ENCODE measurements around the gene ZNF674. TPM values are rescaled to one million over a fixed set of nuclear protein-coding genes. Genes with fewer than 3 reads are reported as not detected.

Gene ZNF674
- total RNA-seq, 1 donor from 2014 or later = 5.7 TPM

GRCh38 chrX:46577221-46578005, 32.2 kb upstream of the ZNF674 start:
- no peak overlapping the region for H3K27ac Mint-ChIP-seq
- no peak for DNase-seq (ENCODE audit: low spot score in 2 of 2, unreplicated experiment in 2 of 2)
- no peak for TF ChIP-seq CTCF (IDR thresholded peaks at IDR 0.05; ENCODE audit: unreplicated experiment)
- H3K4me1 Mint-ChIP-seq = peaks cover 10% of the 10 kb centered on the region
- peaks cover 35% of the 10 kb centered on the region for H3K27me3 Mint-ChIP-seq (ENCODE audit: low read depth)
- no peak overlapping the region for H3K4me3 Mint-ChIP-seq
- H3K9me3 Mint-ChIP-seq = peaks cover 12% of the 10 kb centered on the region
- peaks cover 2% of the 10 kb centered on the region for H3K36me3 Mint-ChIP-seq

- Mint-ChIP-seq H3K4me1 (peaks cover 6% of the 10 kb centered on the region), H3K27ac (no peak overlapping the region), H3K36me3 (no peaks in the 10 kb centered on the region), H3K27me3 (ENCODE audit: low read depth) (peaks cover 44% of the 10 kb centered on the region), H3K9me3 (peaks cover 8% of the 10 kb centered on the region), H3K4me3 (no peak overlapping the region)
- TF ChIP-seq CTCF (IDR thresholded peaks at IDR 0.05; ENCODE audit: unreplicated experiment) = no peak
- no peak for DNase-seq (ENCODE audit: low spot score in 2 of 2, unreplicated experiment in 2 of 2)
These were observed 31.2 kb upstream of the ZNF674 start for GRCh38 chrX:46576458-46576857.

GRCh38 chrX:46575991-46576392, 30.8 kb upstream of the ZNF674 start:
- Mint-ChIP-seq H3K9me3 (peaks cover 8% of the 10 kb centered on the region), H3K27ac (no peak overlapping the region), H3K4me3 (no peak overlapping the region), H3K4me1 (peaks cover 6% of the 10 kb centered on the region), H3K36me3 (no peaks in the 10 kb centered on the region), H3K27me3 (ENCODE audit: low read depth) (peaks cover 46% of the 10 kb centered on the region)
- no peak for DNase-seq (ENCODE audit: low spot score in 2 of 2, unreplicated experiment in 2 of 2)
- TF ChIP-seq CTCF (IDR thresholded peaks at IDR 0.05; ENCODE audit: unreplicated experiment) = no peak

- Mint-ChIP-seq H3K4me1 (peaks cover 6% of the 10 kb centered on the region), H3K27ac (no peak overlapping the region), H3K9me3 (peaks cover 7% of the 10 kb centered on the region), H3K27me3 (ENCODE audit: low read depth) (peaks cover 46% of the 10 kb centered on the region), H3K36me3 (no peaks in the 10 kb centered on the region), H3K4me3 (peak overlapping the region; percentile 23)
- TF ChIP-seq CTCF (IDR thresholded peaks at IDR 0.05; ENCODE audit: unreplicated experiment) = no peak
- no peak for DNase-seq (ENCODE audit: low spot score in 2 of 2, unreplicated experiment in 2 of 2)
These were observed 30.4 kb upstream of the ZNF674 start for GRCh38 chrX:46575586-46575985.

GRCh38 chrX:46574774-46575381, 29.7 kb upstream of the ZNF674 start:
- Mint-ChIP-seq H3K4me3 (peak overlapping the region; percentile 66), H3K4me1 (peaks cover 6% of the 10 kb centered on the region), H3K36me3 (no peaks in the 10 kb centered on the region), H3K27me3 (ENCODE audit: low read depth) (peaks cover 46% of the 10 kb centered on the region), H3K27ac (no peak overlapping the region), H3K9me3 (peaks cover 3% of the 10 kb centered on the region)
- DNase-seq (ENCODE audit: low spot score in 2 of 2, unreplicated experiment in 2 of 2) = no peak
- no peak for TF ChIP-seq CTCF (IDR thresholded peaks at IDR 0.05; ENCODE audit: unreplicated experiment)

Data from mesothelial cell of epicardium (in vitro differentiated cells).